Body of pancreas (tissue), 4 donors: ENCODE data around the gene CHSY1.

ENCODE experiments used
- CTCF ChIP-seq, 7 experiments: fragments of 450-650 bp in 4 of 7; fragments of 200-600 bp in 3 of 7; sonication (generic) in 3 of 7; IDR thresholded peaks; one replicate each; pipeline ENCODE4 v1.5.1; 2016 to 2019; ENCODE audit warnings: antibody characterized with exemption in 7 of 7
- POLR2A ChIP-seq, 3 donors: fragments of 450-650 bp; IDR thresholded peaks; one replicate each; pipeline ENCODE4 v1.6.1; 2016; ENCODE audit warnings: antibody characterized with exemption in 3 of 3, mild to moderate bottlenecking in 2 of 3

GRCh38 chr15:101133751-101134261, 118.0 kb downstream of the CHSY1 start:
- no peak for TF ChIP-seq CTCF (IDR thresholded peaks at IDR 0.05)
- TF ChIP-seq POLR2A (IDR thresholded peaks at IDR 0.05): no peak
